Hematopoietic multipotent progenitor cell treated with erythropoietin and hydrocortisone succinate and interleukin-3 and kit ligand, for 8 days (in vitro differentiated cells): Measurements from ENCODE around the gene MTRR.
A peak's percentile ranks its signal among the peaks of the same experiment; 100 is the strongest.

Experiments
- DNase-seq: peaks from one replicate; pipeline ENCODE4 v3.0.0-alpha.2; 2015

Gene MTRR

DNA sequence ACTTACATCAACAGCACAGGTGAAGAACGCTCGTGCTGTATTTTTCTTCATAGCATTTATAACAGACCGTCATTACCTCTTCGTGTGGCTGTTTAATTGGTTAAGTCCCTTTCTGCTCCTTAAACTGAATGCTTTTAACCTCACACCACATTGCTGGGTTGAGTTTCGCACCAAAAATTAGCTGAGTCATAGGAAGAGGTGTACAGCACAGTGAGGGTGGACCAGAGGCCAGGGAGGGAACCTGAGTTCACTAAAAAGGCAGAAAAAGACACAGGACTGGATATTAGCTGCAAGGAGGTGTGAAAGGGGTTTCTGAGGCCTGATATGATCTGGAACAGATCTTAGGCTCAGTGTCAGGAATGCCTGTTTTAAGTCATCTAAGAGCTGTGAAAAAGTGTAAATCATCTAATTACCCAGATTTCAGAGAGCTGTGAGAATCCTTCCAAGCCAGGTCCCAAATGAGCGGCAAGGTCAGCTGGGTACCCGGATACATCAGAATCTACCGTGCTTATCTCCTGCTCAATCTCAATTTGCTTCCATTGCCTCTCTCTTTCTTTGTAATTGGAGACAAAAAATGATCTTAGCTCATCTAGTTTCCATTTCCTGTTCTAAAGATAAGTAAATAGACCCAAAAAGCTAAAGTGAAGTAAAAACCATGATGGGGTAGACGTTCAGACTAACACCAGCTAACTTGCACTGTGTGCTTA, 10.9 kb upstream of the MTRR start:
- DNase-seq: peak; percentile 16

DNA sequence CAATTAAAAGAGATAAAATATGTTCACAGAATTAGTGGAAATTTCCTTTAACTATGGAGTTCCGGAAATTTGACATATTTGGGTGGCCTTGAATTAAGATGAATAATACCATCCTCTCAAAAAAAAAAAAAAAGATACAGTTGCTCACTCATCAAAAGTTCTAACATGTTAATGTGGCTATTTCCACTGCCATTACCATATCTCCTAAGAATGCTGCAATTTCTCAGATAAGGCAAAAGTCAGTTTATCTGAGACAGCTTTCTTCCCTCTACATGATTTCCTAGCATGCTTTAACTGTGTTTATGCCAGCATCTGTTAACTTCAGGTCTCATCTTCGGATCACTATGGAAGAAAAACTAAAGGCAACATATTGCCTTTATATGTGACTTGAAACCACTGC, 2.8 kb upstream of the MTRR start:
- DNase-seq: peak; percentile 64

DNA sequence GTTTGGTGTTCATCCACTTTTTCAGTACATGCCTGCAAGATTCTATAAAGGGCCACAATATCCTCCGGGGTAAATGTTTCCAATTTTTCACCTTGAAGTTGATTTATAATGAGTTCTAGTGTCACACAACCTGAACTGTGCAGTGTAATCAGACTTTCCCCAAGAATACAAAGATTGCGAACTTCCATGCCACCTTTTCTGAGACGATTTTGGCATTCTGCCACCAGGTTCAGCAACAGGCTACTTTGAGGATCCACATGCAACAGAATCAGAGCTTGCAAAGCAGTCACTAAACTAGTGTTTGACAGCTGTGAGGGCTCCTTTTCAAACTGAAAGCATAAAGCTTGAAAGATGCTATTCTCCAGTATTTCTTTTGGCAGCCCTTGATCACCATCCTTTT, 1.7 kb upstream of the MTRR start:
- peak; percentile 9 for DNase-seq

DNA sequence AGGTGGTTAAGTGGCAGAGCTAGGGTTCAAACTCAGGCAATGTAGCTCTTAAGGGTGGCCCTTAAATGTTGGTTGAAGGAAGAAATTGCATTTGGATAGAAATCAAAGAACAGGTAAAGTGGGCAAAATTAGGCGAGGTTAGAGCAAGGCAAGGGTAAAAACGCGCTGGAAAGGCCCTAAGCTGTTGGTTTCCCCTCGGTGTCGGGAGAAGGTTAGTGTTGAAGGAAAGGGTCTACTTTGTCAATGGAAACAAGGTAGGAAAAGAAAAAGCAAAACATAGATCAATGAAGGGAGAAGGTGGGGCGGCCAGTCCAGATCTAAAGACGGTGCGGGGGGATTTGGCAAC, 548 bp upstream of the MTRR start:
- DNase-seq: peak; percentile 40

DNA sequence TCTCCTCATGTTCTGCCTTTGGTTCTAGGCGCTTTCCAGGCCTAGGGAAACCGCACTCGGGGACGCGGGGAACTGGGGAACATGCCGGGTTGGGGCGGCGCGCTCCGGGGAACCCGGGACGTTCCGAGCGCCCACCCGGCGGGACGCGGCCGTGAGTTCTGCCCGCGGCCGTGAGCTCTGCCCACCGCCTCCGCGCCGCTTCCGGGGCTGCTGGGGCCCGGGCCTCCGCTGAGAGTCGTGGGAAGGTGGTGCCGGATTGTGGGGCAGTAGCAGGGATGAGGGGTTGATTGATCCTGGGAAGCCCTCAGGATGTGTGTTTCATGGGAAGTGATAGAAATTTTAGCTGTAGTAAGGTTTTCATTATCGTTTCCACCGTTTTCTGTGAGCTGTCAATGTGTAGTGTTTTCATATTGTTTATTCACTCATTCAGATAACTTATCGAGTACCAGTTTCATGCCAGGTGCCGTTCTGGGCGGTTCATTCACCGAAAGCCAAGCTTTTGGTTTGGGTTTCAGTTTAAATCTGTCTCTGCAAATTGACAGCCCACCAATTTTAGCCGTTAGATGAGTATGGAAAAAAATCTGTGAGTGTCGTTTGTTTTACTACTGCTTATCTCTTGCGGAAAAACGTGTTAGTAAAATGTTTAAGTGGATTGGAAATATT, 657 bp downstream of the MTRR start:
- peak; percentile 32 for DNase-seq

DNA sequence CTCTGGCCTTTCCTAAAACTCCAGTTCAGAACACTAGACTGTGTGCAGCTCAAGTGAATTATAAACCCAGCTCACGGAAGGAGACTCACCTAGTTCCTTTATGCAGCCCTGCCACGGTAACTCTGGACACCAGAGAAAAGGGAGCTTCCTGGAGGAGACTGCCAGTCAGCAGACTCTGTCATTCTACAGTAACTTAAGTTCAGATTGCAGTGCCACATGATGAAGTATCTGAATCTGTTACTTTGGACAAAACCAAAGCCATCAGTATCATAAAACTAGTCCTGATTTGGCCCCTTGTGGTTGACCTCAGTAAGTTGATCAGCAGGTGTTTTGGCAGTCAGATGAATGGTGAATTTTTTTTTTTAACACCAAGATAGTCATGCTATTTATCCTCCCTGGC, 2.7 kb downstream of the MTRR start:
- DNase-seq: peak; percentile 16

DNA sequence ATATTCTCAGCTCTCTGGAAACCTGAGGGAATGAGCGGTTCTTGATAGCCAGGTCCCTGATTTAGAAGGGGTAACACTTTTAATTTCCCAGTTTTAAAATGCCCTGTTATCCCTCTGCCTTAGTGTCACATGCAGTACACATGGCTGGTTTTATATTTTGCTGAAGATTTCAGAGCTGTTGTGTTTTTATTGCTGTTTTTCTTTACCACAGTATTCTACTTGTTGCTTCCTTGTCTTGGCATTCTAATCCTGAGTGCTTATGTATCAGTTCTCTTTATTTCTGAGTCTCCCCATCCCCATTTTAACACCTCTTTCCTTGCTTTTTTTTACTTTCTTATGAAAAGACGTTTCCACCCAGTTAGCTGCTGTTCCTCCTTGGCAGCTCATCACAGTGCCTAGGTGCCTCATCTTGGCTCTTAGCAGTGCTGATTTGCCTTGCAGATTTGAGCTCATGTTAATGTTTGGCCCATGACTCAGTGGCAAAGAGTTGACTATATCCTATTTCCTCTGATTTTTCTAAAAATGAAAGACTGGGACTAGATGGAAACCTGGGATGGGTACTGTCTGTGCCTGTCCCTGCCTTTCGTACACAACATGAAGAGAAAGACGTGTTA, 3.7 kb downstream of the MTRR start:
- no peak for DNase-seq

DNA sequence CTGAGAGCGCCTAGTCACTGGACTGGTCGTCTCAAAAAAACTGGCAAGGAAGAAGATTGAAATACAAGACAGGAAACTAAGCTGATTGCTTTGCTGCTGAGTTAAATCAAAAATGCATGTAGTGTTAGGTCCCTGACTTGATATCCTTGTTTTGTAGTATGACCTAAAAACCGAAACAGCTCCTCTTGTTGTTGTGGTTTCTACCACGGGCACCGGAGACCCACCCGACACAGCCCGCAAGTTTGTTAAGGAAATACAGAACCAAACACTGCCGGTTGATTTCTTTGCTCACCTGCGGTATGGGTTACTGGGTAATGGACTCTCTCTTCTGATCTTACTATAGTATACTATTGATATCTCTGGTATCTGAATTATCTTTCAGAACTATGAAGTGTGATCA, 4.3 kb downstream of the MTRR start:
- no peak for DNase-seq

DNA sequence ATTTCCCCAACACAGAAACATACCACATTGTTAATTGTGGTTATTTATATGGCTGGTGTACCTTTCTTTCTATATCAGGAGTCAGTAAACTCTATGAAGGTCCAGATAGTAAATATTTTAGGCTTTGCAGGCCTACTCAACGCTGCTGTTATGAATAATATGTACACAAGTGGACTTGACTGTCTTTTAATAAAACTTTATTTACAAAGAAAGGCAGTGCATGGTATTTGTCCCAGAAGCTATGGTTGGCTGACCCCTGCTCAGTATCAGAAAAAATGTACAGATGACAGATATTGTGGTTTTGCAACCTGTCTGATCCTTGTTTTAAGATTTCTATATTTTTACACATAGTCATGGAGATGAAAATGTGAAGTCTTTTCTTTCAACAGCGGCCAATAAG, 5.7 kb downstream of the MTRR start:
- DNase-seq: no peak

DNA sequence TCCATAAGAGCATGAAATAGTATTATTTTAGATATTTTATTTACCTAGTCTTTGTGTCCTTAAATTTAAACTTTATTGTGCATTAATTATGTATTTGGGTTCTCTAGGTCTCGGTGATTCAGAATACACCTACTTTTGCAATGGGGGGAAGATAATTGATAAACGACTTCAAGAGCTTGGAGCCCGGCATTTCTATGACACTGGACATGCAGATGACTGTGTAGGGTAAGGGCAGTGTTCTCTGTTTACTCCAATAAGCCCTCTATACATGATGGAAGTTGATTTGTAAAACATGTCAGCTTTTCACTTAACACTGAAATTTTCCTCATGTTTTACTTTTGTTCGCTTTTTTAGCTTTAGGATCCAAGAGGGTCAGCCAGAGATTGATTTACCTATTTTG, 6.2 kb downstream of the MTRR start:
- DNase-seq: no peak

DNA sequence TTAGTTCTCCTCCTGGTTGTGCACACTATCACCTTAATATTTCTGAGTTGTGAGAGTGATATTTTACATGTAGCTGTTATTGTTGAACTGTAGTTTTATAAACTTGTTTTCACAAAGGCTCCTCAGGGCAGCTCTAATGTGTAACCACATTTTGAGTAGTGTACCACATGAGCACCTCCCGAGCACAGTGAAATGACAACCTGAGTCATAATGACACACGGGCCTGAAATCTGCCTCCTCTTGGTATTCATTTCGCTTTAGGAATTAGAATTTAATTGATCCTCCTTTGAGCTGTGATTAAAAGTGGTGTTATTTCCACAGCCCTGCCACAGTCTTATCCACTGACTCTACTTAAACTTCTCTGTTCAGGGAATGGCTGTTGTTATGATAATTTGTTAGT, 7.9 kb downstream of the MTRR start:
- no peak for DNase-seq

DNA sequence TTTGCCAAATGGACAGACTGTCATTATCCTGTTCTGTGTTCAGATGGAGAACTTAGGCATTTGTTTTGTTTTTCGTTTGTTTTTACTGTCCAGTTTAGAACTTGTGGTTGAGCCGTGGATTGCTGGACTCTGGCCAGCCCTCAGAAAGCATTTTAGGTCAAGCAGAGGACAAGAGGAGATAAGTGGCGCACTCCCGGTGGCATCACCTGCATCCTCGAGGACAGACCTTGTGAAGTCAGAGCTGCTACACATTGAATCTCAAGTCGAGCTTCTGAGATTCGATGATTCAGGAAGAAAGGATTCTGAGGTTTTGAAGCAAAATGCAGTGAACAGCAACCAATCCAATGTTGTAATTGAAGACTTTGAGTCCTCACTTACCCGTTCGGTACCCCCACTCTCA, 8.9 kb downstream of the MTRR start:
- DNase-seq: no peak

DNA sequence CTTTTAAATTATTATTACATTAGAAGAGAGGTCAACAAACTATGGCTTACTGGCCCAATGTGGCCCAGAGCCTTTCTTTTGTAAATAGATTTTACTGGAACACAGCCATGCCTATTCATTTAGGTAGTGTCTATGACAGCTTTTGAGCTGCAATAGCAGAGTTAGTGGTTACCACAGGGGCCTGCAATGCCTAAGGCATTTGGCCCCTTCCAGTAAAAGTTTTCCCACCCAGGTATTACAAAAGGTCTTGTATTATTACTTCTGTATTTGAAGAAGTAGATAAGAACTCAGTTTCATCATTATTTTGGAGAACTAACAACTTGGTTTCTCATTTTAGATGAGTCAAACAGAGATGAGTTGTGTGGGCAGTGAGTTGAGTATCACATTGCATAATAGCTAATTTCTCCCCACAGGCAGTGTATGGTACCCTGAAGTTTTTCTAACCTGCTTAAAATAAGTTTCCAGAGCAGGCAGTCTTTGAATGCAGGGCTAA, 9.5 kb downstream of the MTRR start:
- no peak for DNase-seq

DNA sequence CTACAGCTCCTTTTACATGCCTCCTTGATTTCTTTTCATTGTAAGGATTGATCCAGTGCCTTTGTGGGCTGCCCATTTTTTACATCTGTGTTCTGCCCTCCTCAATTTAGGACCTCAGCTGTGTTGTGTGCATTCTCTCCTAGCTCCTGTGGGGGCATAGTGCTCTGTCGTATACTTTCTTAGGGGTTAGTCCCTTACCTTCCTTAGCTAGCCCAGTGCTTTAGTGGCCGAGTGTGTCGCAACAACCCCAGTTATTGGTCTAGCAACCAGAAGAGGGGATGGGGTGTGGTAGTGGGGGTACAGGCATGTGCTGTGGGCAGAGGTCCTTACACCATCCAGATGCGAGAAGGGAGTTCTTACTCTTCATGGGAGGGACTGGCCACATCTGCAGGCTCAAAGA, 12.1 kb downstream of the MTRR start:
- no peak for DNase-seq

DNA sequence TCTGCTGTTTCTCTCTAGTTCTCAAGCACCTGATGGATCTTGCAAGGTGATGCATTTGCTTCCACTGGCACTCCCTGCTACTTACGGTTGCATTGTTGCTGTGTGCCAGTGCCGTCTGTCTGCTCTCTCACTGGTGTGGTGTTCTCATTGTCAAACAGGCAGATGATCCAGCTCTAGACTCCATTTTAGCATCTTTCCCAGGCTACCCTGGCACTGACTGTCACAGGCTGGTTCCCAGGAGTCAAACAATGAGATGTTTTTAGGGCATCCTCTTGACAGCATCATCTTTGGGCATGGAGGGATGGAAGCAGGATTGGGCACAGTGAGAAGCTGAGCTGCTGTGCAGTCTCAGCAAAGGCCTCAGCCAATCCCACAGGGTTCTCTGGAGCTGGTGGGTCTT, 12.9 kb downstream of the MTRR start:
- no peak for DNase-seq

DNA sequence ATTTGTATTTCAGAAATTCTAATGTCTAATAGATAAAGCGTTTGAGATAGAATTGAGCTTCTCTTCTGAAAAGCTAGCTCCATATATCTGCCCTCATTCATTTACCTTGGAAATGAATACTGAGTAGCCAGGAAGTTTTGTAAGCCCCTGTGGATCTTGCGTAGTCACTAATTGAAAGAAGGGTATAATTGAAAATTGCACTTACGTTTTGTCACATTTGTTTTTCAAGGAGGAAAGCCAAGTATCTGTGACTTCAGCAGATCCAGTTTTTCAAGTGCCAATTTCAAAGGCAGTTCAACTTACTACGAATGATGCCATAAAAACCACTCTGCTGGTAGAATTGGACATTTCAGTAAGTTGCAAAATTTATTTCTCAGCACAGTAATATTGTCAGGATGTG, 14.0 kb downstream of the MTRR start:
- no peak for DNase-seq

DNA sequence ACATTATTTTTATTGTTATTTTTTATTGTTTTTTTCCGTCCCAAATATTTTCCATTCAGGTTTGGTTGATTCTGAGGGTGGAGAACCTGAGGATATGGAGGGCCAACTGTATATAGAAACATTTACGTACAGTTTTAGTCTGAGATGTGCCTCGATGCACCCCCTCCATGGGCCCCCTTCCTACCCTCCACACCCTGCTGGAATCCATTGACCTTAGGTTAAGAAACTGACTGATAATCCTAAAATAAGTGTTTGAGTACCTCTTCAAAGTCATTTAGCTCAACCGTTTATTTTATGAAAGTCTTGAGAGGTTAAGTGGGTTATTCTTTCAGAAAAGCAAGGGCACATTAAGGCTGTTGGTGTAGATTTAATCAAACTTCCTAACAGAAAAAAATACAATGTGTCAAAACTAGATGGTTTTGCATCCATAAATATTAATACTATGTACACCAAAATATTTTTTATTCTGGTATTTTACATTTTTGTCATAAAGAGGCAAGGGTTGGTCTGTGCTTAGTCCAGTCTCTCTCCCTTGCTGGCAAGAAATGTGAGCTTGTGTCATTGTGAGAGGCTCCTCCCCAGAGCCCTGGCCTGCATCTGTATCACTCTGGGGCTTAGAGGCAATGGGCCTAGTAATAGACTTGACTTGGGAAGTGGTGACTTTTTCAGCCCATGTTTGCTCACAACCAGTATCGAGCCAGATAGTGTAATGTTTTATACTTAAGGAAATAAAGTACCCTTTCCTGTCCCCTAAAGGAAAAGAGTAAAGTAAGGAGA, 15.7 kb downstream of the MTRR start:
- no peak for DNase-seq

DNA sequence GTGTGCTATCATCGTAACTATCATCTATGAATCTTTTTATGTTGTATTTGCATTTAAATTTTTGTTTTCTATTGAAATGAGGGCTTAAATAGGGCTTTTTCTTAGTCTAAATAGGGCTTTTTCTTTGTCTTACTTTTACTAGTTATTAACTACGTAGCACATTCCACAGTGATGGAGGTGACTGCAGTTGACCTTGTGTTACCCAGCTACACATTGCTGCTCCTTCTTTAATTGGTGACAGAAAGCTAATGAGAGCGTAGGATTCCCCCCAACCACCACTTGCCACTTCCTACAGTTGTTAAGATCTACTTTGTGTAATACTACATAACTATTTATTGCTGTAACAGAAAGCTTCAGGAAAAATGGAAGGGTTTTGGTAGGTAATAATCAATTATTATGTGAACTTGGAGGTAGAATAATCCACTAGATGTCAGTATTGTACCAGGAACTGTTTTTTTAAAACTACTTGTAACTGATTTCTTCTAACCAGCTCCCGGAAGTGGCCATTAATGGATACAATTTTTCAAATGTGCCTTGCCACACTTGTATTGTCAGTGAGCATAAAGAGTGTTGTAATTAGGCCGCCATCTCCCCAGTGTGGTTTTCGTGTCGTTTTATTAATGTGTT, 18.0 kb downstream of the MTRR start:
- DNase-seq: peak; percentile 61

DNA sequence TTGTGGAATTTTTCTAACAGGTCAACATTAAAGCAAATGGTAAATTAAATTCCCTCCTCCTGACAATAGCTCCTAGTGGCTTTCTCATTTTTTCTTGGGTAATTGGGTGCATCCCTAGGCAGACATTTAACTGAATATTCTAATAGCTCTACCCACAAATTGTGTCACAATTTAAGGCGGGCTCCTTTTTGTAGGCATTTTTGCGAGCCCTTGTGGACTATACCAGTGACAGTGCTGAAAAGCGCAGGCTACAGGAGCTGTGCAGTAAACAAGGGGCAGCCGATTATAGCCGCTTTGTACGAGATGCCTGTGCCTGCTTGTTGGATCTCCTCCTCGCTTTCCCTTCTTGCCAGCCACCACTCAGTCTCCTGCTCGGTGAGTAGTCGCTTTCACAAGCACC, 20.0 kb downstream of the MTRR start:
- DNase-seq: no peak

DNA sequence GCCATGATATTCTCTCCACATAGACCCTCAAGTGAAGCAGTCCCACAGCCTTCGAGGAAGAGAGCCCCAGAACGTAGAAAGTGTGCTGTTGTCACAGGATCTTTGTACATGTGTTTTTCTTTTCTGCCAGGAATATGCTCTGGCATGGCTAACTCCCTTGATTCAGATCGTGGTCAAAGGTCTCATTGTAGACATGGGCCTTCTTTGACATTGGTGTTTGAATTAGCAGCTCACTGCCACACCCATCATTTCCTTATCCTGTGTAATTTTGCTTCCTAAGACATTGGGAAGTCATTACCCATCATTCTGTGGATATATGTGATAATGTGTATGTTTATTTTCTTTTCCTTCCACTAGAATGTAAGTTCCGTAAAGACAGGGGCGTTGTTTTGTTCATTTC, 25.5 kb downstream of the MTRR start:
- DNase-seq: no peak

DNA sequence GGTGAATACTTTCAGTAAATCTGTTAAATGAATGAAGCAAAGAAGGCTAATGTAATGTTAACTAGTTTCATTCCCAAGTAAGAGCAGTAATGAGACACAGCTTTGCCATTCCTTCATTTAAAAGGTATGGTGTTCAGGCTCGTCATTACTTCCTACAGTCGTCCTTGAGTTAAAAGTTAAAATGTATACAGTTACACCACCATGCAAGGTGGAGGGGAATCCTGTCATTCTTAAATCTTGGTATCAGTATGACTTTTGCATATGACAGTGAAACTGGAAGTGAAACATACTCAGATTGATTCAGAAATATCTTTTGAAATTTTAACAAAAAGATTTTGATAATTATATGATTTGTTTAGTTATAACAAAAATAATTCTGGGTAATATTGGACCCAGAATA, 25.9 kb downstream of the MTRR start:
- DNase-seq: no peak

DNA sequence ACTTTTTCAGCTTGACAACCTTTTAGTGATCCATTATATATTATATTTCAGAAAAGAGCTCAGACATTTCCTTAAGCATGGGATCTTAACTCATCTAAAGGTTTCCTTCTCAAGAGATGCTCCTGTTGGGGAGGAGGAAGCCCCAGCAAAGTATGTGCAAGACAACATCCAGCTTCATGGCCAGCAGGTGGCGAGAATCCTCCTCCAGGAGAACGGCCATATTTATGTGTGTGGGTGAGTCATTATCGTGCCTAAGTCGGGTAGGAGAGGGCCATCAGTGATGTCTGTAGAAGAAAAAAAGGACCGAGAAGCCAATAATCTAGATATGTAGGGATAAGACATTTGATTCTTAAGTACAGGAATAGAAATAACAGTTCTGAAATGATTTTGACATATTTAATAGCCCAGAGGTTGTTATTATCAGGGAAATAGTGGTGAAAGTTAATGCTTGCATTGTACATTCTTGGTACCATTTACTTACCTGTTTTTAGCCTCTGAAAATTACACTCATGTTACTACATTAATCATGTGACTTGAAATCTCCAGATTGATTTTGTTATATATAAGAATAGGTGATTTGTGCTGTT, 28.2 kb downstream of the MTRR start:
- DNase-seq: peak; percentile 59

DNA sequence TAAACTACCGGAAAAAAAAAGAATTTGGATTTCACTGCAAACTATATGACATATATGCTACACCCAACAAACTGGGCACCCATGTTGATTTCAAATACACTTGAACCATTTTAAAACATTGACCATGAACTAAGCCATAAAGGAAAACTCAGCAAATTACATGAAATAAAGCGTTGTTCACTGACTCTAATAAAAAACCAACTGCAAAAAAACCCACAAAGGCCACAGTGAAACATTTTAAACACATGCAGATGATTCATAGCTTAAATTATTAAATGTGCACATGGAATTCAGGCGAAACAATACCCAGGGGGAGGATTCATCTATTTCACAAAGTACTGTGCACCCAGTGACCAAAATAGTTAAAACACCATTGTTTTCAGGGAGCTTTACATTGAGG, 33.3 kb downstream of the MTRR start:
- DNase-seq: no peak
